ENCODE measurements around the gene TANGO6. TPM values are rescaled to one million over a fixed set of nuclear protein-coding genes. Genes with fewer than 3 reads are reported as not detected.
"Not testable (repeated sequence)": the region's sequence is repeated elsewhere in the genome, so short reads cannot be mapped to it uniquely, and the experiment has no call there.

The TANGO6 gene
- total RNA-seq, 2 experiments from 2014 or later: 22.7 to 22.8 TPM

DNA sequence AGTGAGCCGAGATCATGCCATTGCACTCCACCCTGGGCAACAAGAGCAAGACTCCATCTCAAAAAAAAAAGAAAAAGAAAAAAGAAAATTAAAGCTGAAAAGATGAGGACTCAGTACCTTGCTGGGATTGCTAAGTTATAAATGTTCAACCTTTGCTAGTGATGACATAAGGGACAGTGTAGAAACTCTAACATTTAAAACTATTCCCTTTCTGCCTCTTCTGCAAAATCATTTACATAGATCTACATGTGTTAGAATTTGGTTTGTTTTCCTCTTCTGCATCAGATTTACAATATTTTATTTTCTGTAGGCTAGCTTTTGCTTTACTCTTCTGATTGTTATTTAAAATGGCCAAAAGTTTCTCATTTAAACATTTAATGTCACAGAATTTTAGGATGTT lies 212.6 kb downstream of the TANGO6 start:
- Histone ChIP-seq H3K4me2 (ENCODE audit: low read length) (no peak overlapping the region), H2AFZ (ENCODE audit: low read length) (no peak overlapping the region), H3K9me2 (ENCODE audit: insufficient read depth, low read length) (no peaks in the 10 kb centered on the region), H3K4me3 (ENCODE audit: low read depth, low read length, poor library complexity, severe bottlenecking) (no peak overlapping the region), H3K79me2 (ENCODE audit: insufficient read depth, low read depth, low read length) (no peaks in the 10 kb centered on the region), H3K27ac (ENCODE audit: low read depth, low read length, poor library complexity, severe bottlenecking) (no peak overlapping the region), H3K36me3 (ENCODE audit: insufficient read depth, low read length) (no peaks in the 10 kb centered on the region), H3K9me3 (ENCODE audit: low read length) (no peaks in the 10 kb centered on the region), H3K4me1 (ENCODE audit: insufficient read depth, low read length, poor library complexity, severe bottlenecking) (no peaks in the 10 kb centered on the region), H4K20me1 (ENCODE audit: insufficient read depth, low read length) (no peaks in the 10 kb centered on the region)
- BruUV-seq (replicated peaks): no TSS peak
- POLR2A ChIA-PET: no interaction called here
- no peak for TF ChIP-seq EZH2phosphoT487 (IDR thresholded peaks at IDR 0.05; ENCODE audit: borderline replicate concordance, low read depth, low read length)
- TF ChIP-seq CTCF (conservative IDR thresholded peaks at IDR 0.05; ENCODE audit: low read length): no peak
- DNase-seq (ENCODE audit: low spot score): no peak
- CTCF ChIA-PET (ENCODE audit: unreplicated experiment): no interaction called here
- intact Hi-C loops (cut with micrococcal nuclease; ENCODE audit: unreplicated experiment): no loop called here

GRCh38 chr16:69056421-69056820 lies 213.1 kb downstream of the TANGO6 start:
- TF ChIP-seq CTCF (conservative IDR thresholded peaks at IDR 0.05; ENCODE audit: low read length): no peak
- no peak for TF ChIP-seq EZH2phosphoT487 (IDR thresholded peaks at IDR 0.05; ENCODE audit: borderline replicate concordance, low read depth, low read length)
- Histone ChIP-seq H3K9me2 (ENCODE audit: insufficient read depth, low read length) (no peaks in the 10 kb centered on the region), H3K9me3 (ENCODE audit: low read length) (no peaks in the 10 kb centered on the region), H3K4me1 (ENCODE audit: insufficient read depth, low read length, poor library complexity, severe bottlenecking) (no peaks in the 10 kb centered on the region), H3K27ac (ENCODE audit: low read depth, low read length, poor library complexity, severe bottlenecking) (no peak overlapping the region), H3K4me3 (ENCODE audit: low read depth, low read length, poor library complexity, severe bottlenecking) (no peak overlapping the region), H4K20me1 (ENCODE audit: insufficient read depth, low read length) (no peaks in the 10 kb centered on the region), H2AFZ (ENCODE audit: low read length) (no peak overlapping the region), H3K4me2 (ENCODE audit: low read length) (no peak overlapping the region), H3K79me2 (ENCODE audit: insufficient read depth, low read depth, low read length) (no peaks in the 10 kb centered on the region), H3K36me3 (ENCODE audit: insufficient read depth, low read length) (no peaks in the 10 kb centered on the region)
- CTCF ChIA-PET (ENCODE audit: unreplicated experiment): no interaction called here
- no TSS peak for BruUV-seq (replicated peaks)
- no peak for DNase-seq (ENCODE audit: low spot score)
- POLR2A ChIA-PET: interaction anchor here (0.7 kb wide), 2 partner anchors 57 to 313 kb away, joined by 3 to 4 read pairs; no protein-coding TSS in a partner anchor
- intact Hi-C loops (cut with micrococcal nuclease; ENCODE audit: unreplicated experiment): no loop called here

- no TSS peak for BruUV-seq (replicated peaks)
- ChIA-PET POLR2A (interaction anchor here (0.7 kb wide), 1 partner anchor 504 kb away, joined by 3 read pairs; no protein-coding TSS in a partner anchor), CTCF (ENCODE audit: unreplicated experiment) (no interaction called here)
- no peaks in the 10 kb centered on the region for H3K36me3 ChIP-seq (ENCODE audit: insufficient read depth, low read length)
- H2AFZ ChIP-seq (ENCODE audit: low read length): no peak overlapping the region
- H3K9me2 ChIP-seq (ENCODE audit: insufficient read depth, low read length): no peaks in the 10 kb centered on the region
- DNase-seq (ENCODE audit: low spot score): no peak
- no peak for TF ChIP-seq CTCF (conservative IDR thresholded peaks at IDR 0.05; ENCODE audit: low read length)
- no peak for TF ChIP-seq EZH2phosphoT487 (IDR thresholded peaks at IDR 0.05; ENCODE audit: borderline replicate concordance, low read depth, low read length)
- no peak overlapping the region for H3K4me2 ChIP-seq (ENCODE audit: low read length)
- no peaks in the 10 kb centered on the region for H3K4me1 ChIP-seq (ENCODE audit: insufficient read depth, low read length, poor library complexity, severe bottlenecking)
- intact Hi-C loops (cut with micrococcal nuclease; ENCODE audit: unreplicated experiment): no loop called here
- H3K27ac ChIP-seq (ENCODE audit: low read depth, low read length, poor library complexity, severe bottlenecking): no peak overlapping the region
- H3K9me3 ChIP-seq (ENCODE audit: low read length): no peaks in the 10 kb centered on the region
- no peaks in the 10 kb centered on the region for H4K20me1 ChIP-seq (ENCODE audit: insufficient read depth, low read length)
- no peaks in the 10 kb centered on the region for H3K79me2 ChIP-seq (ENCODE audit: insufficient read depth, low read depth, low read length)
- no peak overlapping the region for H3K4me3 ChIP-seq (ENCODE audit: low read depth, low read length, poor library complexity, severe bottlenecking)
Measured at GRCh38 chr16:69057400-69058378, 214.4 kb downstream of the TANGO6 start.

DNA sequence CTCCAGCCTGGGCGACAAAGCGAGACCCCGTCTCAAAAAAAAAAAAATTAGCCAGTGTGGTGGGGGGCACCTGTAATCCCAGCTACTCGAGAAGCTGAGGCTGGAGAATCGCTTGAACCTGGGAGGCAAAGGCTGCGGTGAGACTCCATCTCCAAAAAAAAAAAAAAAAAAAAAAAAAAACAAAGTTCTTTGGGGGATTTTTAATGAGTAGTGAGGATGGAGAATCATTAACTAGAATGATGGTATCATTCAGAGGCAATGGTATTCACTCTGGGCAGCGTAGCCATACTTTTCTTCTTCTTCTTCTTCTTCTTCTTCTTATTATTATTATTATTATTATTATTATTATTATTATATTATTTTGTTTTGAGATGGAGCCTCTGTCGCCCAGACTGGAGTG lies 220.2 kb downstream of the TANGO6 start:
- H3K4me3 ChIP-seq (ENCODE audit: low read depth, low read length, poor library complexity, severe bottlenecking); H3K9me2 ChIP-seq (ENCODE audit: insufficient read depth, low read length); BruUV-seq (replicated peaks); H4K20me1 ChIP-seq (ENCODE audit: insufficient read depth, low read length); intact Hi-C loops (cut with micrococcal nuclease; ENCODE audit: unreplicated experiment); H3K4me2 ChIP-seq (ENCODE audit: low read length); DNase-seq (ENCODE audit: low spot score); H3K27ac ChIP-seq (ENCODE audit: low read depth, low read length, poor library complexity, severe bottlenecking); H3K4me1 ChIP-seq (ENCODE audit: insufficient read depth, low read length, poor library complexity, severe bottlenecking); H2AFZ ChIP-seq (ENCODE audit: low read length); H3K79me2 ChIP-seq (ENCODE audit: insufficient read depth, low read depth, low read length); CTCF ChIA-PET (ENCODE audit: unreplicated experiment); H3K9me3 ChIP-seq (ENCODE audit: low read length); H3K36me3 ChIP-seq (ENCODE audit: insufficient read depth, low read length): not testable (repeated sequence)
- POLR2A ChIA-PET: interaction anchor here (0.7 kb wide), 1 partner anchor 135 kb away, joined by 3 read pairs; no protein-coding TSS in a partner anchor
